HG02970 (cell line): ENCODE results near the gene DNAH14.
"Not testable (repeated sequence)": the region's sequence is repeated elsewhere in the genome, so short reads cannot be mapped to it uniquely, and the experiment has no call there.

Source experiments
- ATAC-seq: cut with Tn5 transposase; IDR thresholded peaks from one replicate; pipeline ENCODE4 v1.9.1; 2021; ENCODE audit warnings: mild to moderate bottlenecking, moderate library complexity, moderate number of reproducible peaks; ENCODE audit not compliant: unreplicated experiment, low FRiP score

The DNAH14 gene

DNA sequence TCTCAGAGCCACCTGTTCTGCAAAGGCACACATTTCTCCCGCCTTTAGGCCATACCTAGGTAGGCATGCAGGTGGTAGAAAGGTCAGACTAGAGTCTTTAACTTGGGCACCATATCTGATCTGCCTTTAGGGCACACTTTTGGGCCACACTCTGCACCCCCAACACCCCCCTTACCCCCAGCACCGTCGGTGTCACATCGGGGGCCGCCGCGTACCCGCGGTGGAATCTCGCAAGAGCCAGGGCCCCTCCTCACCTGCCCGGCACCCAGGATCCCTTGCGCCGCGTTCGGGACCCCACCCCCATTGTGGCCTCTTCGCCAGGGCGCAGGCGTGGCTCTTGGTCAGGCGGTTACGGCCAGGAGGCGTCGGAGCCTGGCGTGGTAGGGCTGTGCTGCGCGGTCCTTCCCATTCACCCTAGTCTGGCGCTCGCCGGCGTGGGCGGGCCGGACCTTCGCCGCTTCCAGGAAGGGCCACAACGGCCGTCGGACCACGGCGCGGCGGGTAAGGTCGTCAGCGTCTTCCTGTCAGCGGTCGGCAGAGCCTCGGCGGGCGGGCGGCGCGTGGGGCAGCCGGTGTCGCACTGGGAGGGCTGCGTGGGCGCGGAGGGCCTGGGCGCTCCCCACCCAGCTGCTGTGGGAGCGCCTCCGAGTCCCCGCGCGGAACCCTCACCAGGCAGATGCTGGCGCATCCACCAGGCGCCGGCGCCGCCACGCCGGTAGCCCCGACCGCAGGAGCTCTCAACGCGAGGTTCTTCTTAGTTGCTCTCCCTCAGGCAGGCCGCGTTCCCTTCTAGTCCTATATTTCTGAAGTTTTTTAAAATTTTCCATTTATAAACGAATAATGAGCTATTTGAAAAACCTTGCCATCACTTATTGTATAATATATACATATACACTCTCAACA, at the start of gene DNAH14:
TSS of gene DNAH14 (plus strand) at position 341 of the 903 bp plus-strand sequence. CDS start 23,028 bp downstream, outside the sequence.
- no peak for ATAC-seq

DNA sequence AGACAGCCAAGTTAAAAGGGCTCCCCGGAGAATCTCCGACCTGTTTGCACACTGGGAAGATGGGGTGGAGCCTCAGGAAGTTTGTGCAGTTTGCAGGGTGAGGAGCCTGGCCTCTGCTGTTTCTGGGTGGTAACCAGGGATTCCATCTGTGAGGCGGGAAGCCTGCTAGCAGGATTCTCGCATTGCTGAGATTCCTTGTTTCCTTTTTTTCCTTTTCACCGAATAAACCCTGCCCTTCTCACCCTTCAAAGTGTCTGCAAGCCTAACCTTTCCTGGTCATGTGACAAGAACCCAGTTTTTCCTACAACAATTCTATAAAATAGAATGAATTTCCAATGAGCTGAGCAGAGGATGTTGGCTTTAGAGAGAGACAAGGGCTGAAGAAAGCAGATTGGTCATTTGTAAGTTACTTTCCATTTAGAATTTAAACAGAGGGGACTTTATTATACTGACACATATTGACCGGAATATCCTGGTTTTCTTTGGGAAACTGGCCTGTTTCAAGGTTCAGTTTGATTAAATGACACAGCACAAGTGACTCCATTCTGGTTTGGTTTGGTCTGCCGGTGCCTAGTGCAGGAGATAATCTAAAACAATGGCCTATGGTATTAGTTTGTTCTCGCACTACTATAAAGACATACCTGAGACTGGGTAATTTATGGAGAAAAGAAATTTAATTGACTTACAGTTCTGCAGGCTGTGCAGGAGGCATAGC, 48.7 kb upstream of the DNAH14 start:
- ATAC-seq, result no peak

DNA sequence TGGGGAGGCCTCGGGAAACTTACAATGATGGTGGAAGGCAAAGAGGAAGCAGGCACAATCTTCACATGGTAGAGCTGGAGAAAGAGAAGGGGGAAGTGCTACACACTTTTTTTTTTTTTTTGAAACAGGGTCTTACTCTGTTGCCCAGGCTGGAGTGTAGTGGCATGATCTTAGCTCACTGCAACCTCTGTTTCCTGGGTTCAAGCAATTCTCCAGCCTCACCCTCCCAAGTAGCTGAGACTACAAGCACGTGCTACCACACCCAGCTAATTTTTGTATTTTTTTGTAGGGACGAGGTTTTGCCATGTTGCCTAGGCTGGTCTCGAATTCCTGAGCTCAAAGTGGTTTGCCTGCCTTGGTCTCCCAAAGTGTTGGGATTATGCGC, 48.2 kb upstream of the DNAH14 start:
- not testable (repeated sequence) for ATAC-seq

DNA sequence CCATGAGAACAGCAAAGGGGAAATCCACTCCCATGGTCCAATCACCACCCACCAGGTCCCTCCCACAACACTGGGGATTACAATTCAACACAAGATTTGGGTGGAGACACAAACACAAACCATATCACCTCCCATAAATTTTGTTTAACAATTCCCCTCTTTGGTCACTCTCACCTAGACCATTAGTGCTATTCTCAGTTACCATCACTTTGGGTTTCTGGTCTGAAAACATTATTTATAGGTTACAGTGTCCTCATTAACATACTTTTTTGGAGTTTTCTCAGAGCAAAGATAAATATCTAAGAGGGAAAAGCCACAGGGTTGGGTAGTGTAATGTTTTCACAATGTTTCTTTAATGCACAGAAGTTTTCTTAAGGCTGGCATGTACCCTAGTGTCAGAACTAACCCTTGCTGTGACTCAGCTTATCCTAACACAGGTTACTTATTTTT, 47.7 kb upstream of the DNAH14 start:
- no peak for ATAC-seq

DNA sequence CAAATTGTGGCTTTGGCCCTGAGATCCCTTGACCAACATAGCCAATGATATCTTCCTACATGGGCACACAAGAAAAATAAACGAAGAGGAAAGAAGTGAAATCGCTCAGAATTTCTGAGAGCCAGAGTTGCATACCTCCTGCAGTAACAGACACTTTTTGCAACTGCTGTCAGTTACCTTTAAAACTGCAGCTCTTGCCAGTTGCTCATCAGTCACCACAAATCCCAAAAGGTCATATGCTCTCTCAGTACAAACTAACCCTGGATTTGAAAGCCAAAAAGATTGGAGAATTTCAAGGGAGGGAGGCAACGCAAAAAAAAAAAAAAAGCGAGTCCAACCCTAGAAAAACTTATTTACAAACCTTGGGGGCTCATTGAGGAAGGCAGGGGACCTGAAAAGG, 47.2 kb upstream of the DNAH14 start:
- no peak for ATAC-seq

DNA sequence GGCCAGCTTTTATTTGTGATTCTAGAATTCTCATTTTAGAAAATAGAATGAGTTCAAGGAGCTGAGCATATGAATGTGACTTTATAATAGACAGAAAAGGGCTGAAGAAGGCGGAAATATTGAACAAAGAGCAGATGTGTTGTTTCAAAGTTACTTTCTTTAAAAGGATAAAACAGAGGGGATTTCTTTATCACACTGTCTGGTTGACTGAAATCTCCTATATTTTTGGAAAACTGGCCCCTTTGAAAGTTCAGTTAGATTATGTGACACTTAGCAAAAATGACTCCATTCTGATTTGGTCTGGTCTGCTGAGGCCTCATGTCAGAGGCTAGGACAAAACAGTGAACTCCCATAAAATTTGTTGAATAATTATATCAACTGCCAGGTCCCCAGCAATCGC, 46.4 kb upstream of the DNAH14 start:
- no peak for ATAC-seq

DNA sequence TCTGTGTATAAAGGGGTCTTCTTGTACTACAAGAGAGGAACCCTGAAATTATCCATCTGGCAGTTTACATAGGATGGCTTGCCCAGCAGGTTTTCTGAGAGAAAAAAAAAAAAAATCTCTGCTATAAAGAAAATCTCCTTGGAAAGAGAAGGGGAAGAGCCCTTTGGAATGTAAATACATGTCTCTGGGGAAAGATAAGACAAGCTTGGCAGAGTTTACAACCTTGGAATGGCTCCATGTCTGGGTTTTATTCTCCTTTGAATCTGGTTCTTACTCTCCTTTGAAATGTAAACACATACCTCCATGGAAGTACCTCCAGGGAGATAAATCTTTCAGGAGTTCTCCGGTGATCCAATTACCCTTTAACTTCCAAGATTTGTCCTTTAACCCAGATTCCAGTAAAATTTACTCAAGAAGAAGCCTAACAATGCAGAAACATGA, 45.1 kb upstream of the DNAH14 start:
- no peak for ATAC-seq

DNA sequence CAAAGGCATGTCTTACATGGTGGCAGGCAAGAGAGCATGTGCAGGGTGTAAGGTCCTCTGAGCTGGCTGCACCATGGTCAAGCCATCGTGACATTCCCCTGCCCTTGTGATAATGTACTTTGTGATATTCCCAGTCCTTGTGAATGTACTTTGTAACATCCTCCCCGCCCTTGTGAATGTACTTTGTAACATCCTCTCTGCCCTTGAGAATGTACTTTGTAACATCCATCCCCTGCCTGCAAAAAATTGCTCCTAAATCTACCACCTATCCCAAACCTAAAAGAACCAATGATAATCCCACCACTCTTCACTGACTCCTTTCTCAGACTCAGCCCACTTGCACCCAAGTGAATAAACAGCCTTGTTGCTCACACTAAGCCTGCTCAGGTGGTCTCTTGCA, 44.1 kb upstream of the DNAH14 start:
- ATAC-seq, result not testable (repeated sequence)

DNA sequence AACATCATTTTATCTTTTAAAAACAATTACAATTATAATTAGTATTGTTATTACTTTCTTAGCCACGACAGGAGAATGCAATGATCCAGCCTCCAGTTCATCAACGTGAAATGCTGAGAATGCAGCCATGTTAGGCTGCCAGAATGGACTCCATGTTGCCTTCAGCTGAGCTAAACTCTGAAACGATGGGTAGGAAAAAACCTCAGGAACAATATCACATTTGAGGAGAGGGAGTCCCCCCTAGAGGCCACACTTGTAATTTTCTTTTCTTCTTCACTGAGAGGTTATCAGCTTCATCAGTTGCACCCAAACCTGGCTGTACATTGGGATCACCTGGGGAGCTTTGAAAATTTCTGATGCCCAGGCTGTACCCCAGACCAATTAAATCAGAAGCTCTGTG, 34.6 kb upstream of the DNAH14 start:
- ATAC-seq, result no peak

DNA sequence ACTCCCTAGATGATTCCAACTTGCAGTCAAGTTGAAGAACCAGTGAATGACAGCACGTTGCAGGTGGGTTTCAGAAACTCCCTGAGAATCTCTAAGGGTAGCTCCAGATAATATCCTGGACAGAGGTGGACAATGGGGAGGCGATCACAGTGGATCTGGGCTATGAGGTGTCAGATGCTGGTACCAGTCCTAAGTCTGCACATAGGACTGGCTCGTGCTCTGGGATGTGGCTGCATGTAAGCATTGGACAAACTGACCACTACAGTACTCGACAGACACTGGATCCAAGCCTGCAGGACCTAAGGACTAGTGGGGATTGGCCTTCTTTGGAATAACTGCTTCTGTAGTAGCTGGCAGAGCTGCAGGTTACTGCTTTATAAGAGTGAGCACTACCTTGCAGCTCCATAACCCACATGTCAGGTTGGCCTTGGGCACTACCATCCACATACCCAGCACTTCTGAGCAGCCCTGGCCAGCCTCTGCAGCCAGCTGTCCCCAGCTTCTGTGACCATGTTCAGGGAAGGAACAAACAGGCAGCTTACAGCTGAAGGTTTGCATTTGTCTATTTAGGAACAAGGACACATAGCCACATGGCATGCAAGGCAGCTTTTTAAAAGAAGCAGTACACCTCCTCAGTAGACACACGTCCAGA, 33.2 kb upstream of the DNAH14 start:
- no peak for ATAC-seq

DNA sequence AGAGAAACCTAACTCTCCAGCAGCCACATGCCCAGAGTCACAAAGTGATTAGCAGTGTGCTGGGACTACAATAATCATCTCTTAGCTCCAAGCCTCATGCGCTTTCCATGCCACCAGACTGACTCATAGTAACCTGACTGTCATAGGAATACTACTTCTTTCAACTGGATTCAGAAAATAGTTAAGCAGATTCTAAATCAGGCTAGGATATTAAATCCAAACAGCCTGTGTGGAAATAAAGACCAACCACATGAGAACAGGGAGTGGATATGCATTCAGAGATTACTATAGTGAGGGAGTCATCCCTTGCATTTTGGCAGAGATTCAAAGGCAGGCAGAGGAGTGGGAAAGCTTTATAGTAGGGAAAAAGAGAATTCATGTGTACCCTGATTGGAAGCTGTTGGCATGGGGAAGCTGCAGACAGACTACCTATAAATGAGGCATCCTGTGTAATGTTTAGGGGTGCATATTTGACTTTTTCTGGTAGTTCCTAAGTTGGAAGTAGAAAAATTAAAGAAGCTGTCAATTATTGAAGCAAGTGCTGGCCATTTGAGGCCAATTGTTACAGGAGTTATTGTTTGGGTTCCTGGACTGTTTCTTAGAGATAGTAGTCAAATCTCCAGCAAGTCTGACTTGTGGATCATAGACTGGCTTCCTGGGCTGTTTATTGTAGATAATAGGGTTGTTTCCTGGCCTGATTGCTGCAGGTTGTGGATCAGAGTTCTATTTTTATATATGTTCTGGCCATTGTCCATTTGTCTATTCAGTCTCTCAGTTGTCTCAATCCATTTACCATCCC, 31.7 kb upstream of the DNAH14 start:
- no peak for ATAC-seq

DNA sequence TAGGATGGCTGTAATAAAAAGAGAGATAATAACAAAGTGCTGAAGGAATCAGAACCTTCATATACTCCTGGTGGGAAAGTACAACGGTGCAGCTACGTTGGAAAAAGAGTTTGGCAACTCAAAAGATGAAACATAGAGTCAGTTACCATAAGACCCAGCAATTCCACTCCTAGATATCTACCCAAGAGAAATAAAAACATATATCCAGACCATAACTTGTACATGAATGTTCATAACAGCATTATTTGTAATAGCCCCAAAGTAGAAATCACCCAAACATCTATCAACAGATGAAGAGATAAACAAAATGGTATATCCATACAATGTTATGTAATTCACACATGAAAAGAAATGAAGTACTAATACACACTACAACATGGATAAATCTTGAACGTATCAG, 30.5 kb upstream of the DNAH14 start:
- ATAC-seq, result no peak

DNA sequence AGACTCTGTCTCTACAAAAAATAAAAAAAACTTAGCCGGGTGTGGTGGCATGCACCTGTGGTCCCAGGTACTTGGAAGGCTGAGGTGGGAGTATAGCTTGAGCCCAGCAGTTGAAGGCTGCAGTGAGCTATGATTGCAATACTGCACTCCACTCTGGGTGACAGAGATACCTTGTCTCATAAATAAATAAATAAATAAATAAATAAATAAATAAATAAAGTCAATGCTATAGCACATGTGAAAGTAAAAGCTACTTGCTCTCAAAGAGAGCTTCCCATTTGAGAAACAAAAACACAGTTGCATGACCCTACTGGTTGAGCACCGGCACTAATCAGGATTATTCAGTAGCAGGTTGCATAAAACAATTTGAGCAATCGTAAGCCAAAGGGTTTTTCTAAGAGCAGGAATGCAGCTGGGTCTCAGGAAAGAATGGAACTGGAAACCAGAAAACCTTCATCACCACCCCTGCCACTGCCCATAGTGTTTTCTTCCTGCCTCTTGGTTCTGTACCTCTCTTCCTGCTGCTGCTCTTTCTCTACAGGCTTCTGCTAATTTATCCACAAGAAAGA, 29.3 kb upstream of the DNAH14 start:
- no peak for ATAC-seq

DNA sequence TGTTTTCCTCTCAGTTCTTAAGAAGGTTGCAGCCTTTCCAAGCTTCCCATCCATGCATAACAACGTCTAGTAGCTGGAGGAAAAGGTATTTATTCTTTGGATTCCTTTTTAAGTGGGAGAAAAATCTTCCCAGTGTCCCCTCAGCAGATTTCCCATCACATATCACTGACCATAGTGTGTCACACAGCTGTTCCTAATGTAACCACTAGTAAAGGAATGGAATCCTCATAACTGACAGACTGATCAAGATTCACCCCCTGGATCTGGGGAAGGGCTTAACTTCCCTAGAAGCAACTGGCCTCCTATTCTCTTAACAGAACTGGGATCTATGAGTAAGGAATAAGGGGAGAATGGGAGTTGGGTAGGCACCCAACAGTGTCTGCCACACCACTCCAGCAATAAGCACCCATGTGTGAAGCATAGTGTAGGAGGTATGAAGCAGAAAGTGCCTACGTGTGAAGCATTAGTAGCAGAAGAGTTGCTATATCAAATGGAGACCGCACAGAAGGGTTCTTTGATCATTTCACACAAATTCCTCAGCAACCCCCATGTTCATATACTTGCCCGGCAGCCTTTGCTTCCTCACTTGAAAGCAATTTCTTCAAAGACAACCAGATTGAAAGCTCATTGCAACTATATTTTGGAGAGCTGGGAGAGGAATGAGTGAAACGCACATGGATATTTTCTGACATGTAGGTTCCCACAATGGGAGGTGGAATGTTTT, 28.2 kb upstream of the DNAH14 start:
- no peak for ATAC-seq

DNA sequence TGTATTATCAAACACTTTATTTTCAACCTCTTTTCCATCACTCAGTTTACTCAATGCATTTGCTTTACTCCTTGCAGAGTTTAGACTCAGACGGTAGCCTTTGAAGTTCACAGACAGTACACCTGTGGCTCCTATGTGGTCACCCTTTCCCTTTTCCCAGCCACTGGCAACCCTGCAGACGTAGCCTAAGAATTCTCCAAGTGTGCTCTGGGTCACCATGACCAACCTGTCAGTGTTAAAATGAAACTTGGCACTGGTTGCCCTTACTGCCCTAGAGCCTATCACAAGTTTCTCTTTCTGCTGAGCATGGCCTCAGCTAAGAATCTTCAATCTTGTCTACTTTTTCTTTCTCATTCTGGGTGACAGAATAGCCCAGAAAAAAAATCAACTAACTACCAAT, 25.5 kb upstream of the DNAH14 start:
- ATAC-seq, result no peak

DNA sequence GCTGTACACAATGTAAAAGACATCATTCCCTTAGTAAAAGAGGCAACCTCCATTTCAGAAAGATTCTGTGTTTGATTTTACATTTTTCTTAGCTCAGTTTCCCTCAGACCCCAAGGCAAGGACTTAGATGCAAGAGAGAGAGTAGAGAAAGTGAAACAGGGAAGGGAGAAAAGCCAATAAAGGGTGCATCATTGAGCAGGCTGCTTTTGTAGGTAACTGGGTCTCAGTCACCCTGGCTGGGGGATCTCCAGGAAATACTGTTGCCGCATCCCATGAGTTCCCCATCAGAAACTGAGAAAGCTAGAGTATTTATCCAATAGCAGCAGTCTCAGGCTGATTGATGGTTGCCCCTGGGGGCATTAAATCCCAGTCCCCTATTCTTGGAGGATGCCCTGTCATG, 23.1 kb upstream of the DNAH14 start:
- ATAC-seq, result no peak

DNA sequence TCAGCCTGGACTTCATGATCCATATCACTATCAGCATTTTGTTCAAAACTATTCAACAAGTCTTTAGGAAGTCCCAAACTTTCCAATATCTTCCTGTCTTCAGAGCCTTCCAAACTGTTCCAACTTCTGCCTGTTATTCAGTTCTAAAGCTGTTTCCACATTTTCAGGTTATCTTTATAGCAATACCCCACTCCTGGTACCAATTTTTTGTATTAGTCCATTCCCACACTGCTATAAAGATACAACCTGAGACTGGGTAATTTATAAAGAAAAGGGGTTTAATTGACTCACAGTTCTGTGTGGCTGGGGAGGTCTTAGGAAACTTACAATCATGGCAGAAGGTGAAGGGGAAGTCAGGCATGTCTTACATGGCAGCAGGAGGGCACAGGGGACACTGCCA, 18.3 kb upstream of the DNAH14 start:
- no peak for ATAC-seq

DNA sequence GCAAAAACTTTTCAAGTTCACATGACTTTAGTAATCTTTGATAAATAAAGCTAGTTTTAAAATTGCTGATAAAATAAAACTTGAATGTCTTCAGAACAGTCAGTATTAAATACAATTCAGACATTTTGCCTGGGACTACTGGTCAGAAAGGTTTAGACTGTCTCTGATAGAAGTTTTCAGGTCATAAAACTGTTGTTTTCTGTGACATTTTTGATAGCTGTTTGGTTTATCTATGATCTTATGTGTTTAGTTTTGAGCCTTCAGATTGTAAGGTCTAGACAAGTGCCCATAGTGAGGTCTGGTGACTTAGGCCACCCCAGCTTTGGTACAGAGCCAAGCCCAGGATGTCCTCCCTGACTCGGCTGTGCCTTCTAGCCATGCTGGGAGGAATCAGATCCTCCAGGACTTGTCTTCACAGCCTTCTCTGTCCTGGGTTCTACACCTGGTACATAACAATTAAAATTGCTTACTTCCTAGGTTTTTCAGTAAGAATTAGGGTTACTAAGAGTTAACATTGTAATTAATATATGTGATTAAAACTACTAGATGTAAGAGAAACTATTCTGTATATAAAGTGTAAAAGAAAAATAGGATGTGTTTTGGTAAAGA, 15.1 kb upstream of the DNAH14 start:
- ATAC-seq, result no peak

DNA sequence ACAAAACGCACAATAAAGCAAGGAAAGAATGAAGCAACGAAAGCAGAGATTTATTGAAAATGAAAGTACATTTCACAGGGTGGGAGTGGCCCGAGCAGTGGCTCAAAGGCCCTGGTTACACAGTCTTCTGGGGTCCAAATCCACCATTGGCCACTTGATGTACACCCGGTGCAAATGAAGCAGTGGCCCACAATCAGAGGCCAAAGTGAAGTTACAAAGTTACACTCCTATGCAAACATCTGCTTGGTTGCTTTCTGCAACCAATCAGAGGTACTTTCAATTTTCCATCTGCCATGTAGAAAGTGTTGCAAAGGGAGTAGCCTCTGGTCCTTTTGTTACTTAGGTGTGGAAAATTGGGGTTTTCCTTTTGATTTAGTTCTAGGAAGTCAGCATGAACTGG, 10.0 kb upstream of the DNAH14 start:
- ATAC-seq, result no peak
